BJ (cell line): ENCODE data around the gene SETD1A. TPM values are rescaled to one million over a fixed set of nuclear protein-coding genes. Genes with fewer than 3 reads are reported as not detected.

ENCODE experiments used
- CTCF ChIA-PET: fragments of 350-600 bp; formaldehyde crosslinking; extraction: SDS; loops from one replicate; lab custom pipeline; 2021; ENCODE audit warnings: antibody characterized with exemption, inconsistent platforms; lab: Yijun Ruan, JAX
- POLR2A ChIA-PET: fragments of 300-600 bp; sonication (Branson Sonifier 250); formaldehyde crosslinking; extraction: SDS; loops from one replicate; lab custom pipeline; 2021; ENCODE audit warnings: antibody characterized with exemption; lab: Charles Lee
- DNase-seq: peaks from one replicate; pipeline ENCODE4 v3.0.0-alpha.2; 2011; ENCODE audit warnings: low read depth
- H3K27me3 ChIP-seq: 2 replicates; pipeline ENCODE4 v1.6.0; 2011; ENCODE audit warnings: low read length; ENCODE audit not compliant: control insufficient read depth, insufficient read depth
- H3K36me3 ChIP-seq: 2 replicates; pipeline ENCODE4 v1.5.1; 2011; ENCODE audit warnings: low read length; ENCODE audit not compliant: control insufficient read depth, insufficient read depth
- H3K4me3 ChIP-seq: 2 replicates; pipeline ENCODE4 v1.5.1; 2011; ENCODE audit warnings: low read depth, mild to moderate bottlenecking, control low read depth, low read length
- CTCF ChIP-seq: IDR thresholded peaks from 2 replicates; pipeline ENCODE4 v1.5.1; 2011; ENCODE audit warnings: low read depth, mild to moderate bottlenecking, control low read depth, inconsistent platforms, low read length, moderate library complexity; ENCODE audit not compliant: insufficient read depth
- polyA plus RNA-seq: library from polyadenylated mRNA; depleted of rRNA; stranded (reverse); fragments of >200 nt; gene quantifications from 2 replicates; pipeline ENCODE4 v1.2.3, GENCODE V29; 2011

The SETD1A gene
- polyA plus RNA-seq, 1 experiment: 1.4 TPM

DNA sequence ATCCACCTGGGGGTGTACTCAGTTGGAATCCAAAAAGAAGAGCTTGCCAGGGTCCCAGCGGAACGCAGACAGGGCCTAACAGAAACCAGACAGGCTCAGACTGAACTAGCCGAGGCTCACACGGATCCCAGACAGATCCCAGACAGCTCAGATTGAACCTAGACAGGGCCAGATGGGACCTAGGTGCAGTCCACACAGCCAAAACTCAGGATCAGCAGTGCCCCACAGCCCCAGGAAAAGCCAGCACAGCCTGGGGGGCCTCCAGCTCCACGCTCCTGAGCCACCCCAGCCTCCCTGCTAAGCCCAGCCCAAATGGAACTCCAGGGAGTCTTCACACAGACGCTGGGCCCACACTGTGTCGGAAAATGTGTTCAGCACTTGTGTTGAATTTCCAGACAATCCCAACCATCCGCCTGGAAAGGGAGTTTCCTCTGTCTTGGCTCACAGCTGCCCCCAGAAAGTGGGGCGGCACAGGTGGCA is 45.3 kb downstream of the SETD1A start:
- H3K4me3 ChIP-seq: no peak overlapping the region
- ChIA-PET CTCF (interaction anchor here (0.6 to 1.1 kb wide), 3 partner anchors 19 to 458 kb away, joined by 3 read pairs; no protein-coding TSS in a partner anchor), POLR2A (no interaction called here)
- no peak for DNase-seq
- H3K27me3 ChIP-seq: no peaks in the 10 kb centered on the region
- TF ChIP-seq CTCF: no peak
- H3K36me3 ChIP-seq: no peaks in the 10 kb centered on the region

DNA sequence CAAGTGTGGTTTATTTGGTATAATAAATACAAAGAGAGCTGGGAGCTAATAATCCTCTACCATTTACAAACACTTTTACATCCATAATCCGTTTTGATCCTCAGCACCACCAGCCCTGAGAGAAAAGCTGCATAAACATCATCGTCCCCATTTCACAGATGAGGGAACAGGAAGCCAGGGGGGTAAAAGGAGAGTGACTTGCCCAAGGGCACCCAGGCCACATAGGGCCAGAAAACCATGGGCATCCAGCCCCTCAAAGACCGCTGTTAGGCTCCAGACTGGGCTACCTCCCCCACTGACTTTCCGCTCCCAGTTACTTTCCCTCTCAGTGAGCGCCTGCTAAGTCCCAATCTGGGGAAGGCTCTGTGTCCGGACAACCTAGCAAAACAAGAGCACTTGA is 46.2 kb downstream of the SETD1A start:
- no peak for TF ChIP-seq CTCF
- H3K27me3 ChIP-seq: no peaks in the 10 kb centered on the region
- no peak for DNase-seq
- H3K36me3 ChIP-seq: no peaks in the 10 kb centered on the region
- CTCF ChIA-PET: interaction anchor here (1.1 to 1.2 kb wide), 2 partner anchors 19 to 20 kb away, joined by 3 to 4 read pairs; no protein-coding TSS in a partner anchor
- no peak overlapping the region for H3K4me3 ChIP-seq
- POLR2A ChIA-PET: no interaction called here

- H3K27me3 ChIP-seq: no peaks in the 10 kb centered on the region
- ChIA-PET POLR2A (no interaction called here), CTCF (interaction anchor here (1.2 kb wide), 1 partner anchor 20 kb away, joined by 4 read pairs; no protein-coding TSS in a partner anchor)
- H3K36me3 ChIP-seq: no peaks in the 10 kb centered on the region
- no peak overlapping the region for H3K4me3 ChIP-seq
- DNase-seq: no peak
- no peak for TF ChIP-seq CTCF
These were observed 47.1 kb downstream of the SETD1A start for GRCh38 chr16:31004658-31005057.

DNA sequence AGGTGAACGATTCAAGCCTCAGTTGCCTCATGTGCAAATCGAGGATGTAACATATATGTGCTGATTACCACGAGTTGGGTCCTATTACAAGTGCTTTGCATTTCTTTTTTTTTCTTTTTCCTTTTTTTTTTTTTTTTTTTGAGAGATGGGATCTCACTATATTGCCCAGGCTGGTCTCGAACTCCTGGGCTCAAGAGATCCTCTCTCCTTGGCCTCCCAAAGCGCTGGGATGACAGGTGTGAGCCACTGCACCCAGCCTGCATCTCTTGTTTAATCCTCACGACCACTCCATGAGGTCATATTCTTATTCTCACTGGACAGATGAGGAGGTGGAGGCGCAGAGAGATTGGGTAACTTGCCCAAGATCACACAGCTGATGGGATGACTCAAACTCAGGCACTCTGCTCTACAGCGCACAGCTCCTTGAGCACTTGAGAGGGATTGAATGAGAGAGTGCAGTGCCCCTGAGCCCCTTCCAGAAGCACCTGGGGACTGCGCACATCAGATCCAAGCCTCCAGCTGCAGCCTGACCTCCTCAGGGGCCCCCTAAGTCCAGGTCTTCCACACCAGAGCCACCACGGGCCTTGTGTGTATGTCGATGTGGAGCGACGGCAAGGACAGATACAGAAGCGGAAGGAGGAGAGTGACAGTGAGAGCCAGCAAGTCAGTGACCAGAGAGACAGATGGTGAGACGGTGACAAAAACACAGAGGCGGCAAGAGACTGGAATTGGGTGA is 48.0 kb downstream of the SETD1A start:
- TF ChIP-seq CTCF: no peak
- no peak for DNase-seq
- CTCF ChIA-PET: no interaction called here
- H3K4me3 ChIP-seq: no peak overlapping the region
- H3K27me3 ChIP-seq: no peaks in the 10 kb centered on the region
- H3K36me3 ChIP-seq: no peaks in the 10 kb centered on the region
- POLR2A ChIA-PET: no interaction called here

DNA sequence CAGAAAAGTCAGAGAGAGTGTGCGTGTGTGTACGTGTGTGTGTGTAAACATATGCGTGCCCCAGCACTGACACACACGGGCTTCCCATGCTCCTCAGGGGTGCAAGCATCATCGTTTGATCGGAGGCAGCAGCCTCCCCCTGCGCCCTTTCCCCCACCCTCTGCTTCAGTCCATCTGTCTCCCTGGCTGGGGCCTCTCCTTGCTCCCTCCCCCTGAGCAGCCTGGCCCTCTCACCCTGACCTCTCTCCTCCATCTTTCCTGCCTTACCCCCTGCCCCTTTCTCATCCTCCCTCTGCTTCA is 48.5 kb downstream of the SETD1A start:
- ChIA-PET CTCF (no interaction called here), POLR2A (no interaction called here)
- Histone ChIP-seq H3K36me3 (no peaks in the 10 kb centered on the region), H3K27me3 (no peaks in the 10 kb centered on the region), H3K4me3 (no peak overlapping the region)
- DNase-seq: no peak
- no peak for TF ChIP-seq CTCF
